Hematopoietic multipotent progenitor cell (in vitro differentiated cells): ENCODE results near the gene ADAMTS4. TPM values are rescaled to one million over a fixed set of nuclear protein-coding genes. Genes with fewer than 3 reads are reported as not detected.

Experiments
- DNase-seq, 3 donors: peaks; one replicate each; pipeline ENCODE4 v3.0.0-alpha.2; 2011 to 2015; ENCODE audit warnings: low read depth in 2 of 3, low spot score in 2 of 3
- total RNA-seq: library from RNA; depleted of rRNA; stranded (reverse); fragments of >200 nt; gene quantifications from one replicate; pipeline ENCODE4 v1.2.3, GENCODE V29; 2012

Gene ADAMTS4
- total RNA-seq, 1 donor, result under 0.01 TPM

GRCh38 chr1:161222175-161223019 lies 23.5 kb upstream of the ADAMTS4 start:
- no peak for DNase-seq

GRCh38 chr1:161220002-161220401 lies 21.1 kb upstream of the ADAMTS4 start:
- no peak for DNase-seq

- no peak for DNase-seq
These were observed 20.4 kb upstream of the ADAMTS4 start for GRCh38 chr1:161219078-161219892.

GRCh38 chr1:161218301-161219077 lies 19.6 kb upstream of the ADAMTS4 start:
- DNase-seq, result no peak

- DNase-seq, result no peak
These were observed 19.0 kb upstream of the ADAMTS4 start for GRCh38 chr1:161217831-161218230.

GRCh38 chr1:161216945-161217712 lies 18.3 kb upstream of the ADAMTS4 start:
- DNase-seq, result no peak

GRCh38 chr1:161215076-161215475 lies 16.2 kb upstream of the ADAMTS4 start, which contains the start of gene FCER1G:
TSS of gene FCER1G (plus strand) at chr1:161215295. CDS start at chr1:161215322, 27 bp downstream.
- DNase-seq, result peak in 1 of 3 donors; percentile 42

GRCh38 chr1:161214369-161214768 lies 15.5 kb upstream of the ADAMTS4 start:
- no peak for DNase-seq

- peak in 2 of 3 donors; percentile 78 to 89 for DNase-seq
These were observed 11.0 kb upstream of the ADAMTS4 start for GRCh38 chr1:161209790-161210409.

GRCh38 chr1:161207173-161207572 lies 8.3 kb upstream of the ADAMTS4 start:
- DNase-seq, result no peak

- no peak for DNase-seq
These were observed 7.7 kb upstream of the ADAMTS4 start for GRCh38 chr1:161206411-161207140.

- peak; percentile 83 to 98 (median 98) for DNase-seq
These were observed 3.2 kb upstream of the ADAMTS4 start, which contains the start of gene NDUFS2 for GRCh38 chr1:161201836-161202712. TSS of gene NDUFS2 (plus strand) at chr1:161202367. CDS start at chr1:161202386, 19 bp downstream.

GRCh38 chr1:161200992-161201835 lies 2.4 kb upstream of the ADAMTS4 start:
- no peak for DNase-seq

- DNase-seq, result no peak
These were observed 1.7 kb upstream of the ADAMTS4 start for GRCh38 chr1:161200421-161200991.

- DNase-seq, result no peak
These were observed 769 bp upstream of the ADAMTS4 start for GRCh38 chr1:161199506-161200139.
